KBM-7 (cell line): ENCODE results near the gene TUBGCP6.
"Not testable (repeated sequence)": the region's sequence is repeated elsewhere in the genome, so short reads cannot be mapped to it uniquely, and the experiment has no call there.

Experiments
- DNase-seq: peaks from one replicate; pipeline ENCODE4 v3.0.0-alpha.2; 2015
- in situ Hi-C: fragments of 300-500 bp; cut with MboI; formaldehyde crosslinking; loops from 2 replicates; pipeline ENCODE4 v1.14.3; 2020; ENCODE audit warnings: low sequenced_read_pairs, low pct_unique_long_range_greater_than_20kb, mixed read lengths

The TUBGCP6 gene

DNA sequence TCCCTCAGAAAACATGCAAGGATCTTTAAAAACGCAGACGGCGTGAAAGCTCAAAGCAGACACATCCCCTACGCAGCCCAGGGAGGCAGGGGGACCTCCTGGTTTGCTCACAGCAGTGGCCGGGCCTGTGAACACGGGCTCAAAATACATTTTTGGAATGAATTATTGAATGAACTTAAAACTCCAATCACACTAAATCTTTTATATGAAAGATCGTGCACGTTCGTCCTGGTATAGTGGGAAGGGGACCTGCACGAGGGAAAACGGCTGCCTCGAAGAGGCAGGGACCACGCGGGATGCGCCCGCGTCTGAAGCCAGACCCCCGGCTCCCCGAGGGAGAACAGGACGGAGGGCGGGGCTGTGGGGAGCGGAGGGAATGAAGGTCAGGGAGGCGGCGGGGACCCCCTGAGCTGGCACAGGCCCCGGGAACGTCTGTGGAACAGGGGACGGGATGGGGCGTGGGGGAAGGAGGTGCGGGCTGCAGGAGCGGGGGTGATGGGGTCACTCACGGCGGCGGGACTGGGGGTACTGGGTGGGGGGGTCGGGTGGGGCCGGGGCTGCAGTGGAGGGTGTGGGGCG lies 75.6 kb downstream of the TUBGCP6 start:
- DNase-seq = no peak
- in situ Hi-C loops = no loop called here

- in situ Hi-C loops, DNase-seq: not testable (repeated sequence)
These were observed 76.2 kb downstream of the TUBGCP6 start for GRCh38 chr22:50168490-50169180.

DNA sequence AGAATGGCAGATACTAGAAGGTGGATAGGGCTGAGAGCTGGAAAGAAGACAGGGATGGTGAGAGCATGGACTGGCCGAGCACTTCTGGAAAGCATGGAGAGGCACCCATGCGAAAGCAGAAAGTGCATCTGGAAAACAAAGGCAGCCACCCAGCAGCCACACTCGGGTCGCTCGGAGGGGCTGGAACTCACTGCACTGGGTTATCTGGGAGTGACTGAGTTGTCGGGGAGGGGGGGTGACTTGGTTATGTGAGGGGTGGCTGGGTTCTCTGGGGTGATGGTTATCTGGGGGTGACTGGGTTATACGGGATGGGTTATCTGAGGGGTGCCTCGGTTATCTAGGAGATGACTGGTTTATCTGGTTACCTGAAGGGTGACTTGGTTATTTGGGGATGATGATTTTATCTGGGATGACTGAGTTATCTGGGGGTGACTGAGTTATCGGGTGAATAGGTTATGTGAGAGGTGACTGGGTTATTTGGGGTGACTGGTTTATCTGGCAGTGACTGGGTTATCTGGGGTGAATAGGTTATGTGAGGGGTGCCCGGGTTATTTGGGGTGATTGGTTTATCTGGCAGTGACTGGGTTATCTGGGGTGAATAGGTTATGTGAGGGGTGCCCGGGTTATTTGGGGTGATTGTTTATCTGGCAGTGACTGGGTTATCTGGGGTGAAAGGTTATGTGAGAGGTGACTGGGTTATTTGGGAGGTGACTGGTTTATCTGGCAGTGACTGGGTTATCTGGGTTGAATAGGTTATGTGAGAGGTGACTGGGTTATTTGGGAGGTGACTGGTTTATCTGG lies 76.9 kb downstream of the TUBGCP6 start:
- in situ Hi-C loops = no loop called here

More for the DNA sequence above, 76.9 kb downstream of the TUBGCP6 start:
- no peak for DNase-seq
